Osteoblast (primary cell): ENCODE results near the gene SHH. TPM values are rescaled to one million over a fixed set of nuclear protein-coding genes. Genes with fewer than 3 reads are reported as not detected.

Experiments used
- DNase-seq: peaks from one replicate; pipeline ENCODE4 v3.0.0; 2011; ENCODE audit warnings: low spot score, mixed read lengths; ENCODE audit not compliant: insufficient read length; ENCODE audit errors: missing footprints
- H2AFZ ChIP-seq: 2 replicates; pipeline ENCODE4 v1.6.0; 2011; ENCODE audit warnings: mild to moderate bottlenecking, low read length
- H3K27ac ChIP-seq: 2 replicates; pipeline ENCODE4 v1.5.1; 2011; ENCODE audit warnings: mild to moderate bottlenecking, low read depth, low read length, moderate library complexity
- H3K27me3 ChIP-seq: 2 replicates; pipeline ENCODE4 v1.6.0; 2012; ENCODE audit warnings: mild to moderate bottlenecking, control low read depth, inconsistent platforms, low read length, moderate library complexity; ENCODE audit not compliant: insufficient read depth
- H3K36me3 ChIP-seq: 2 replicates; pipeline ENCODE4 v1.5.1; 2011; ENCODE audit warnings: mild to moderate bottlenecking, low read length, control low read depth, moderate library complexity; ENCODE audit not compliant: insufficient read depth
- H3K4me1 ChIP-seq: 2 replicates; pipeline ENCODE4 v1.5.1; 2011; ENCODE audit warnings: mild to moderate bottlenecking, low read length, control low read depth, moderate library complexity; ENCODE audit not compliant: insufficient read depth
- H3K4me2 ChIP-seq: 2 replicates; pipeline ENCODE4 v1.6.0; 2011; ENCODE audit warnings: mild to moderate bottlenecking, low read length; ENCODE audit not compliant: insufficient read depth
- H3K4me3 ChIP-seq: fragments of 200-600 bp; sonication (generic); 3 replicates; pipeline ENCODE4 v1.5.1; 2012; ENCODE audit warnings: mild to moderate bottlenecking, low read length, inconsistent platforms; ENCODE audit not compliant: insufficient read depth
- H3K79me2 ChIP-seq: 2 replicates; pipeline ENCODE4 v1.6.0; 2012; ENCODE audit warnings: mild to moderate bottlenecking, low read length, control low read depth, inconsistent platforms; ENCODE audit not compliant: insufficient read depth
- H3K9me3 ChIP-seq: 2 replicates; pipeline ENCODE4 v1.5.1; 2011; ENCODE audit warnings: low read depth, low read length, control low read depth
- H4K20me1 ChIP-seq: 2 replicates; pipeline ENCODE4 v1.6.0; 2012; ENCODE audit warnings: mild to moderate bottlenecking, low read length, control low read depth; ENCODE audit not compliant: insufficient read depth
- total RNA-seq: library from RNA; depleted of rRNA; stranded (reverse); fragments of >200 nt; gene quantifications from 2 replicates; pipeline ENCODE4 v1.2.3, GENCODE V29; 2012
- TF ChIP-seq, protein P1 (sequence below): IDR thresholded peaks from 2 replicates; pipeline ENCODE4 v1.5.1; 2011; ENCODE audit warnings: mild to moderate bottlenecking, low read depth, low read length, moderate library complexity; ENCODE audit errors: extremely low read depth

Gene SHH
- total RNA-seq, 1 donor = not detected

DNA sequence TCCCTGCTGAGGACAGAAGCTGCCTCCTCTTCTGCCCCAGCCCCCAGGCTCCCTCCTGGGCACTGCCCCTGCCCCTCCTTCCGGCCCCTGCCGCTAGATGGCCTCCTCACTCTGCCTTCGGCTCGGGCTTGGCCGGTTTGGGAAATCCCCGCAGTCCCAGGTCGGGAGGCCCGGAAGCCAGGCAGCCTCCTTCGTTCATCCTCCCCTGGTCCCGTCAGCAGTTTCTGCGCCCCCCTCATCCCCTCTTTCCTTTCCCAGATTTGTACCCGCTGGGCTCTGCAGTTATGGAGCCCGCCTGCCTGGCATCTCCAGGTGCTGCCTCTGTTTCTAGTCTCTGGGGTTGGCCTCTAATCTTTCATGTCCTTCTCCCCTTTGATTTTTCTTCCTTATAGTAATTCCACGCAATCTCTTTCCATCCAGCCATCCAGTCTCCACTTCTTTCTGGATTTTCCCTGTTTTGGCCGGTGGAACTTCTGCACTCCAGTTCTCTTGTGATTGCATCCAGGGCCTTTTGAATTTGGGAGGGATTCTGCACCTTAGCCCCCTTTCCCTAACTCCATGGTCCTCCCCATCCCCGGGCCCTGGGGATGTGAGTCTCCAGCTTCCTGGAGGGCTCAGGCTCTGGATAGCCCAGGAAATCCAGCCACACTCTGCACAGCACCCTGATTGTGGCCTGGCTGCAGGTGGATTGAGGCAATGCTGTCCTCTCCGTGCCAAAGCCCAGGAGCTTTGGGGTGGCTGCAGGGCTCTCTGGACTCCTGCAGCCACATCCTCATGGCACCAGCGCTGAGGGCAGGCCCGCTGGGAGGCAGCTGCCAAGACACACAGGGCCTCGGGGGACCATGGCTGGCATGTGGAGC is 3.3 kb upstream of the SHH start:
- H3K4me2 ChIP-seq = no peak overlapping the region
- TF ChIP-seq, protein P1, sequence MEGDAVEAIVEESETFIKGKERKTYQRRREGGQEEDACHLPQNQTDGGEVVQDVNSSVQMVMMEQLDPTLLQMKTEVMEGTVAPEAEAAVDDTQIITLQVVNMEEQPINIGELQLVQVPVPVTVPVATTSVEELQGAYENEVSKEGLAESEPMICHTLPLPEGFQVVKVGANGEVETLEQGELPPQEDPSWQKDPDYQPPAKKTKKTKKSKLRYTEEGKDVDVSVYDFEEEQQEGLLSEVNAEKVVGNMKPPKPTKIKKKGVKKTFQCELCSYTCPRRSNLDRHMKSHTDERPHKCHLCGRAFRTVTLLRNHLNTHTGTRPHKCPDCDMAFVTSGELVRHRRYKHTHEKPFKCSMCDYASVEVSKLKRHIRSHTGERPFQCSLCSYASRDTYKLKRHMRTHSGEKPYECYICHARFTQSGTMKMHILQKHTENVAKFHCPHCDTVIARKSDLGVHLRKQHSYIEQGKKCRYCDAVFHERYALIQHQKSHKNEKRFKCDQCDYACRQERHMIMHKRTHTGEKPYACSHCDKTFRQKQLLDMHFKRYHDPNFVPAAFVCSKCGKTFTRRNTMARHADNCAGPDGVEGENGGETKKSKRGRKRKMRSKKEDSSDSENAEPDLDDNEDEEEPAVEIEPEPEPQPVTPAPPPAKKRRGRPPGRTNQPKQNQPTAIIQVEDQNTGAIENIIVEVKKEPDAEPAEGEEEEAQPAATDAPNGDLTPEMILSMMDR = peak; percentile 50
- no peak overlapping the region for H3K27ac ChIP-seq
- no peaks in the 10 kb centered on the region for H3K9me3 ChIP-seq
- no peaks in the 10 kb centered on the region for H3K4me1 ChIP-seq
- H3K27me3 ChIP-seq = peaks cover 38% of the 10 kb centered on the region
- H3K36me3 ChIP-seq = no peaks in the 10 kb centered on the region
- H4K20me1 ChIP-seq = no peaks in the 10 kb centered on the region
- no peak overlapping the region for H2AFZ ChIP-seq
- H3K79me2 ChIP-seq = no peaks in the 10 kb centered on the region
- no peak overlapping the region for H3K4me3 ChIP-seq
- DNase-seq = peak; percentile 98

DNA sequence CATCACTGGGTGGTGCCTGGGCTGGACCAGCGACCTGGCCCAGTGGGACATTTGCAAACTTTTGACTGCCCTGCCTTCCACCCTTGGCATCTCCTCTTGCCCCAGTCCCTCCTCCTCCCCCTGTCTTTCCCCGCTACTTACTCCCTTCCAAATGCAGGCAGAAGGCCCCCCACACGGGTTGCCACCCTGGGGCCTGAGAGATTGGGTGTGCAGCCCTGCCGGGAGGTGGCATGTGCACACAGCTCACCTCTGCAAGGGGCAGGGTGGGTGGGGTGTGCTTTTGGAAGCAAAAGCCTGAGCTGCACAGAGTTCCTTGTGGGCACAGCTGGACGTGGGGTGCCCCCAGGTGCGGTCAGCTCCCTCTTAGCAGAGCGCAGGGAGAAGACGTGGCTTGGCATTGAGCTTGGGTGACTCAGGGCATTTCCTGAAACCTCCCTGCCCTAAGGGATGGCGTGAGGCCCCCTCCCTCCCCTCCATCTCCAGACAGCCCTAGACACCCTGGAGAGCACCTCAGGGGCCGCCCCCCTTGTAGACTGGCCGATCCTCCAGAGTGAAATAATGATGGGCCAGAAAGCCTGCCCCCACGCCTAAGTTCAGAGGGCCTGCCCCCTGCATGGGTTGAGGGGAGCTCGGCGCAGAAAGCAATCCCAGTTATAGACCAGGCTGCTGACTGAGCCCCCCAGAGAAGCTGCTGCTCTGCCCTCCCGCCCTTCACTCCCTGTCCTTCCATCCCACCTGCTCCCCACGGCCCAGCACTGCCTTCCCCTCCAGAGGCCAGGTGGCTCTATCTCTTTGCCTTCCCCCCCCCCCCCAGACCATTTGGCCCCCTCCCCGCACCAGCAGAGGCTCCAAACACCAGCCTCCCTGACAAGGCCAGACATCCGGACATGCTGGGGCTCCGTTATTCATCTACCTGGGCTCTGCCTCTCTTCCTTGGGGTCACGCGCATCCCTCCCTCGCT is 2.3 kb upstream of the SHH start:
- DNase-seq = peak; percentile 35

GRCh38 chr7:155813546-155814315 is 1.5 kb upstream of the SHH start:
- DNase-seq = peak; percentile 78
- TF ChIP-seq, protein P1 = no peak
- peaks cover 54% of the 10 kb centered on the region for H3K27me3 ChIP-seq
- no peaks in the 10 kb centered on the region for H3K79me2 ChIP-seq
- H2AFZ ChIP-seq = no peak overlapping the region
- H3K27ac ChIP-seq = no peak overlapping the region
- H3K9me3 ChIP-seq = no peaks in the 10 kb centered on the region
- no peaks in the 10 kb centered on the region for H3K36me3 ChIP-seq
- H4K20me1 ChIP-seq = no peaks in the 10 kb centered on the region
- no peaks in the 10 kb centered on the region for H3K4me1 ChIP-seq
- no peak overlapping the region for H3K4me3 ChIP-seq
- H3K4me2 ChIP-seq = no peak overlapping the region

More for the DNA sequence above, 2.3 kb upstream of the SHH start:
- peaks cover 46% of the 10 kb centered on the region for H3K27me3 ChIP-seq
- H3K79me2 ChIP-seq = no peaks in the 10 kb centered on the region
- no peak overlapping the region for H3K4me2 ChIP-seq
- no peak overlapping the region for H3K4me3 ChIP-seq
- no peaks in the 10 kb centered on the region for H3K9me3 ChIP-seq
- H3K36me3 ChIP-seq = no peaks in the 10 kb centered on the region
- no peak overlapping the region for H3K27ac ChIP-seq
- TF ChIP-seq, protein P1 = no peak
- no peaks in the 10 kb centered on the region for H3K4me1 ChIP-seq
- no peaks in the 10 kb centered on the region for H4K20me1 ChIP-seq
- no peak overlapping the region for H2AFZ ChIP-seq
